ENCODE results near the gene LNX1. TPM values are rescaled to one million over a fixed set of nuclear protein-coding genes. Genes with fewer than 3 reads are reported as not detected.

Gene LNX1
- polyA plus RNA-seq, 1 experiment: 2.6 TPM

DNA sequence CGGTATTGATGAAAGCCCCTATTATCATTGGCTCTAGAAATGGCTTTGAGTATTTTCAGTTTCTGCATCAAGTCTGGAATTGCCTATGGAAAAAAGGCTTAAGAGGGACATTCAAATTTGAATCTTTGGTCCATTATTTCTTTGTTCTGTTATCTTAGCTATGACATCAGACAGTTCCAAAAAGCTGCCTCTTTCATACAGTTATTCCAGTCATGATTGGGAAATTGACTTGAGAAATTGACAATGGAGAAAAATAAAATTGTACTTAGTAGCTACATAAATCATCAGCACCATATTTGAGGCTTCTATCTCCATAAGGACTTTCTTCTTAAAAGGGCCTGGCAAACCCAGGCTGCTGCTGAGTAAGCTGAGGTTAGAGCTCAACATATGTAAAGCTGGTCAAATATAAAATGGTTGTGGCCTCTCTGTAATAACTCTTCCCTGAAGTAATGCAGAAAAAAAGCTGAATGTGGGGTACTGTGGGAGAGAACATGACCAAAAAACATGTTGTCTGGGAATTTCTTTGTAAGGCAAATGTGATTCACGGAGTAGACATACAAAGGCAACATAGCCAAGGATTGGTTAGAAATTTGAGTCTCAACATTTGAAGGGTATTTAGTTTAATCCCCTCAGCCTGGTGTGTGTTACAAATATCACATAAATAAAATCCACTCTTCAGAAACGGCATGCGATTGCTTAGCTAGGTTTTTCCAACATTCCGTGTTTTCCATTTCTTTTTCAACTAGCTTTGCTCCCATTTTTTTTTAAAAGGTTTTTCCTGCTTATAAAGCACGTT lies 100.9 kb downstream of the LNX1 start:
- CTCF ChIA-PET: interaction anchor here (0.6 to 3.6 kb wide), 22 partner anchors 10 to 728 kb away, joined by 3 to 22 read pairs (median 3); no protein-coding TSS in a partner anchor

DNA sequence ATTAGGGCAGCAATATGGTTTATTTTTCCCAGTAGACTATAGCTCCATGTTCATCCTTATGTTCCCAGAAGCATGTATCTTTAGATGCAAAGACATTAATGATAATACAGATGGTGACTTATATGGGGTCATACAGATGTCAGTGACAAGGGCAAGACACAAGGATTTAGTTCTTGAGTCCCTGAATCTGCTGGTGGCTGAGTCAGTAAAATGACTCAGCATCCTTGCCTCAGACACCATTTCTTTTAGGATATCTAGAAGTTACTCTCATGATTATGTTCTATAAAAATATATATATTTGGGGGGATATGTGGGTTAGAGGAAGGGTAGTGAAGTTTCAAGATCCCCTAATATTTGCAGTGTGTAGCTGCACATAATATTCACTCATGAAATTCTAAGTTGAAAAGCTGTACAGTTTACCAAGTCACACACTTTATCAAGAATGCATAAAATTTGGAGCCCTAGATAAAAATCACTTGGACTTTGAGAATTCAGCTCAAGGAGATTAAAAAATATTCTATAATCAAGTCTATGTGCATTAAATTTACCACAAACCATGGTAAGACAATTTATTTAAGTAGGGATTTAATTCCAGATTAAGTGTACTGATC lies 101.9 kb downstream of the LNX1 start:
- H3K4me3 ChIP-seq (ENCODE audit: low read depth, low read length): no peak overlapping the region
- ChIA-PET CTCF (interaction anchor here (1.2 to 3.6 kb wide), 7 partner anchors 9 to 743 kb away, joined by 3 to 22 read pairs (median 5); no protein-coding TSS in a partner anchor), POLR2A (interaction anchor here (0.6 kb wide), 1 partner anchor 51 kb away, joined by 6 read pairs; no protein-coding TSS in a partner anchor)
- H3K27me3 ChIP-seq (ENCODE audit: control insufficient read depth, insufficient read depth, low read length): no peaks in the 10 kb centered on the region
- H3K9me3 ChIP-seq (ENCODE audit: control insufficient read depth, insufficient read depth, low read length): no peaks in the 10 kb centered on the region
- TF ChIP-seq, protein P1, sequence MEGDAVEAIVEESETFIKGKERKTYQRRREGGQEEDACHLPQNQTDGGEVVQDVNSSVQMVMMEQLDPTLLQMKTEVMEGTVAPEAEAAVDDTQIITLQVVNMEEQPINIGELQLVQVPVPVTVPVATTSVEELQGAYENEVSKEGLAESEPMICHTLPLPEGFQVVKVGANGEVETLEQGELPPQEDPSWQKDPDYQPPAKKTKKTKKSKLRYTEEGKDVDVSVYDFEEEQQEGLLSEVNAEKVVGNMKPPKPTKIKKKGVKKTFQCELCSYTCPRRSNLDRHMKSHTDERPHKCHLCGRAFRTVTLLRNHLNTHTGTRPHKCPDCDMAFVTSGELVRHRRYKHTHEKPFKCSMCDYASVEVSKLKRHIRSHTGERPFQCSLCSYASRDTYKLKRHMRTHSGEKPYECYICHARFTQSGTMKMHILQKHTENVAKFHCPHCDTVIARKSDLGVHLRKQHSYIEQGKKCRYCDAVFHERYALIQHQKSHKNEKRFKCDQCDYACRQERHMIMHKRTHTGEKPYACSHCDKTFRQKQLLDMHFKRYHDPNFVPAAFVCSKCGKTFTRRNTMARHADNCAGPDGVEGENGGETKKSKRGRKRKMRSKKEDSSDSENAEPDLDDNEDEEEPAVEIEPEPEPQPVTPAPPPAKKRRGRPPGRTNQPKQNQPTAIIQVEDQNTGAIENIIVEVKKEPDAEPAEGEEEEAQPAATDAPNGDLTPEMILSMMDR (IDR thresholded peaks at IDR 0.05; ENCODE audit: low read depth, low read length): no peak
- DNase-seq (ENCODE audit: low read depth, low spot score): no peak
- H3K27ac ChIP-seq (ENCODE audit: low read depth, low read length): no peak overlapping the region

More for the DNA sequence above, 100.9 kb downstream of the LNX1 start:
- DNase-seq (ENCODE audit: low read depth, low spot score): peak; percentile 33
- Histone ChIP-seq H3K27ac (ENCODE audit: low read depth, low read length) (peak overlapping the region; percentile 63), H3K27me3 (ENCODE audit: control insufficient read depth, insufficient read depth, low read length) (no peaks in the 10 kb centered on the region), H3K9me3 (ENCODE audit: control insufficient read depth, insufficient read depth, low read length) (no peaks in the 10 kb centered on the region), H3K4me3 (ENCODE audit: low read depth, low read length) (no peak overlapping the region)
- POLR2A ChIA-PET: interaction anchor here (0.8 to 1.1 kb wide), 2 partner anchors 14 to 739 kb away, joined by 3 to 5 read pairs; partner anchors contain the start of gene PDGFRA
- TF ChIP-seq, protein P1 (IDR thresholded peaks at IDR 0.05; ENCODE audit: low read depth, low read length): no peak

DNA sequence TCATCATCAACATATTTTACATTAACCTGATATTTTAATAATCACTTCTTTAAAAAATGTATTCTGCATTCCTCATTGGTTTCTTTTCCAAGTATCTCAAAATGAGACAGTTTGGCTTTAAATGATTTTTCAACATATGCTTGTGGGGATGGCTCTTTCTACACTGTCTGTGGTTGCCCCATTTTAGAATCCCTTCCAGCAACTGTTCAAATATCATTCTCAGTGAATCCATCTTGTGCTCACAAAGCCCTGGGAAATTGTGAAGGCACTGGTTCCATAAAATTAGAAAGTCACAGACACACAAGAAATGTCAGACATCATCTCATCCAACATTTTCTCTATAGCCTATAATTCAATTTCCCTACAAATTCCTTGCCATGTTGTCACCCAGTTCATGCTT lies 103.5 kb downstream of the LNX1 start:
- ChIA-PET POLR2A (no interaction called here), CTCF (interaction anchor here (0.8 kb wide), 1 partner anchor 472 kb away, joined by 3 read pairs; no protein-coding TSS in a partner anchor)
- H3K27me3 ChIP-seq (ENCODE audit: control insufficient read depth, insufficient read depth, low read length): no peaks in the 10 kb centered on the region
- no peak overlapping the region for H3K27ac ChIP-seq (ENCODE audit: low read depth, low read length)
- H3K9me3 ChIP-seq (ENCODE audit: control insufficient read depth, insufficient read depth, low read length): no peaks in the 10 kb centered on the region
- TF ChIP-seq, protein P1 (IDR thresholded peaks at IDR 0.05; ENCODE audit: low read depth, low read length): no peak
- DNase-seq (ENCODE audit: low read depth, low spot score): no peak
- H3K4me3 ChIP-seq (ENCODE audit: low read depth, low read length): no peak overlapping the region

DNA sequence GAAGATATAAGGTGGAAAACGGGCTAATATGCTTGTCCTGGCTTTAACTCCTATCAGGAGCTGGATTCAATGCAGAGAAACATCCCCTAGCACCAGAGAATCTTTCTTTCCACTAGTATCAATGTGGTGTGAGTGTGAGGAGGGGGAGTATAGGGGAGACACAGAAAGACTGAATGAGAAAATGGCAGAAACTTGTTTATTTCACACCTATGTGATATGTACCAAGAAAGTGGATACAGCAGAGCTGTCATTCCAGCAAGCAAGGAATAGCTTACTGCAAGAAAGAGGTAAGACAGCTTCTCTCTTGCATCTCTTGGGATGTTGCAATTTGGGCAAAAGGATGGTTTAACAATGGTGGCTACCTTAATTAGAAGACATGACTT lies 105.6 kb downstream of the LNX1 start:
- DNase-seq (ENCODE audit: low read depth, low spot score): no peak
- TF ChIP-seq, protein P1 (IDR thresholded peaks at IDR 0.05; ENCODE audit: low read depth, low read length): no peak
- ChIA-PET CTCF (interaction anchor here (0.6 to 1.7 kb wide), 4 partner anchors 9 to 748 kb away, joined by 3 to 5 read pairs (median 4); no protein-coding TSS in a partner anchor), POLR2A (no interaction called here)
- no peak overlapping the region for H3K4me3 ChIP-seq (ENCODE audit: low read depth, low read length)
- H3K27ac ChIP-seq (ENCODE audit: low read depth, low read length): no peak overlapping the region
- no peaks in the 10 kb centered on the region for H3K27me3 ChIP-seq (ENCODE audit: control insufficient read depth, insufficient read depth, low read length)
- H3K9me3 ChIP-seq (ENCODE audit: control insufficient read depth, insufficient read depth, low read length): no peaks in the 10 kb centered on the region; the same call in 1 of the 2 replicates
